ENCODE results near the gene PAK4.
"Not testable (repeated sequence)": the region's sequence is repeated elsewhere in the genome, so short reads cannot be mapped to it uniquely, and the experiment has no call there.

PAK4 gene

GRCh38 chr19:39125554-39126311, at the start of gene PAK4:
TSS of gene PAK4 (plus strand) at chr19:39125786. CDS start at chr19:39169554, 43,768 bp downstream.
- peak; percentile 99 for DNase-seq

GRCh38 chr19:39077323-39077722, 48.3 kb upstream of the PAK4 start:
- DNase-seq: no peak

GRCh38 chr19:39078436-39079200, 47.0 kb upstream of the PAK4 start:
- DNase-seq: no peak

GRCh38 chr19:39080431-39080830, 45.2 kb upstream of the PAK4 start:
- DNase-seq: no peak

GRCh38 chr19:39082167-39082566, 43.4 kb upstream of the PAK4 start:
- no peak for DNase-seq

GRCh38 chr19:39082745-39083598, 42.6 kb upstream of the PAK4 start:
- peak; percentile 28 for DNase-seq

- no peak for DNase-seq
Measured at GRCh38 chr19:39083599-39083982, 42.0 kb upstream of the PAK4 start.

- no peak for DNase-seq
Measured at GRCh38 chr19:39083983-39084731, 41.4 kb upstream of the PAK4 start, which contains the start of gene ACP7. TSS of gene ACP7 (plus strand) at chr19:39084368. CDS start at chr19:39085270, 902 bp downstream.

GRCh38 chr19:39084732-39085080, 40.9 kb upstream of the PAK4 start:
- no peak for DNase-seq

- no peak for DNase-seq
Measured at GRCh38 chr19:39085392-39085791, 40.2 kb upstream of the PAK4 start.

GRCh38 chr19:39086386-39086785, 39.2 kb upstream of the PAK4 start:
- DNase-seq: no peak

GRCh38 chr19:39087907-39088686, 37.5 kb upstream of the PAK4 start:
- DNase-seq: no peak

- DNase-seq: not testable (repeated sequence)
Measured at GRCh38 chr19:39090016-39090415, 35.6 kb upstream of the PAK4 start.

- DNase-seq: no peak
Measured at GRCh38 chr19:39090881-39091280, 34.7 kb upstream of the PAK4 start.

GRCh38 chr19:39095799-39096540, 29.6 kb upstream of the PAK4 start:
- not testable (repeated sequence) for DNase-seq

GRCh38 chr19:39097299-39097698, 28.3 kb upstream of the PAK4 start:
- DNase-seq: no peak

GRCh38 chr19:39097721-39098120, 27.9 kb upstream of the PAK4 start:
- no peak for DNase-seq

GRCh38 chr19:39098365-39099269, 27.0 kb upstream of the PAK4 start:
- no peak for DNase-seq

GRCh38 chr19:39099341-39099740, 26.2 kb upstream of the PAK4 start:
- DNase-seq: no peak
